ENCODE measurements around the gene JAZF1.
"Not testable (repeated sequence)": the region's sequence is repeated elsewhere in the genome, so short reads cannot be mapped to it uniquely, and the experiment has no call there.

JAZF1 gene

GRCh38 chr7:27860800-27861199 is 319.8 kb downstream of the JAZF1 start:
- DNase-seq, result peak in 1 of 2 donors; percentile 4

GRCh38 chr7:27856703-27857485 is 323.7 kb downstream of the JAZF1 start:
- not testable (repeated sequence) for DNase-seq

DNA sequence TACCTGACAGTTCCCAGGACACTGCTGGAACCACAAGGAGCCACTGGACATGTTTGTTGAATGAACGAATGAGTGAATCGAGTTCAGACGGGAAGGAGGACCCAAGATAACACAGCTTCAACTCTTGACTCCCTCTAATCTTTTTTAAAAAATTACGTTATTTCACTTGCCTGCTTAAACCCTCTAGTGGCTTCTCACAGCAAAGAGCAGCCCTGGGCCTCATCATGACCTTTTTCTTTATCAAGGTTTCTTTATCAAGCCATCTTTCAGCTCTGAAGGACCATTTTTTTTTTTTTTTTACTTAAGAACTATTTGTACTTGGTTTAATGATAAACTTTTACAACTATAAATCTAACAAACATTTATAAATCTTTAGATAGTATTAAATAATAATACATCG is 330.1 kb downstream of the JAZF1 start:
- DNase-seq, result no peak

DNA sequence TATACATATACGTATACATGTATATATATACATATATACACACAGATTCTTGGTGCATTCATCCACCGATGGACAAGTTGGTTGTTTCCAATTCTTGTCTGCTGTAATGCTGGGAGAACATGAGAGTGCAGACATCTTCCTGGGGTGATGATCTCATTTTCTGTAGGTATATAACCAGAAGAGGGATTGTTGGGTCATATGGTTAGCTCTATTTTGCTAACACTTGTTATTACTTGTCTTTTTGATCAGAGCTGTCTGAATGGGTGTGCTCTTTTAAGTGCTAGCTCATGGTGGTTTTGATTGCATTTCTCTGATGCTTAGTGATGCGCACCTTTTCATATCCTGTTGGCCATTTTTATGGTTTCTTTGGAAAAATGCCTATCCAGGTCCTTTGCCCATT is 334.2 kb downstream of the JAZF1 start:
- DNase-seq, result no peak

GRCh38 chr7:27843584-27844305 is 336.9 kb downstream of the JAZF1 start:
- no peak for DNase-seq

DNA sequence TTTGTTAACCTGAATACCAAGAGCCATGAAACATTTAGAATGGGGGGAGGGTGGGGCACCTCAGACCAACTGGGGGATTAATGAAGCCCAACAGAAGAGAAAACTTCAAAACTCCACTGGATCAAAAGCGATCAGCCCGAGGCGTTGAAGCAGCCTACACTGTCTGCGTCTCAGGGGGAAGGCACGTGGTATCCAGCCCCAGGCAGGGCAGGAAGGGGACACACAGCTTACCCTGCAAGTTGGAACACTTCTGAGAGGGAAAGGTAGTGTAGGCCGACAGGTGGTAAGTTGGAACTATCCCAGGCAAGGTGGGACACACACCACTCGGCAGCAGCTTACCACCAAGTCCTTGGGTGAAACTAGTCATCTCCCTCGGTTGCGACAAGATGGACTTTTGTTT is 337.7 kb downstream of the JAZF1 start:
- no peak for DNase-seq

DNA sequence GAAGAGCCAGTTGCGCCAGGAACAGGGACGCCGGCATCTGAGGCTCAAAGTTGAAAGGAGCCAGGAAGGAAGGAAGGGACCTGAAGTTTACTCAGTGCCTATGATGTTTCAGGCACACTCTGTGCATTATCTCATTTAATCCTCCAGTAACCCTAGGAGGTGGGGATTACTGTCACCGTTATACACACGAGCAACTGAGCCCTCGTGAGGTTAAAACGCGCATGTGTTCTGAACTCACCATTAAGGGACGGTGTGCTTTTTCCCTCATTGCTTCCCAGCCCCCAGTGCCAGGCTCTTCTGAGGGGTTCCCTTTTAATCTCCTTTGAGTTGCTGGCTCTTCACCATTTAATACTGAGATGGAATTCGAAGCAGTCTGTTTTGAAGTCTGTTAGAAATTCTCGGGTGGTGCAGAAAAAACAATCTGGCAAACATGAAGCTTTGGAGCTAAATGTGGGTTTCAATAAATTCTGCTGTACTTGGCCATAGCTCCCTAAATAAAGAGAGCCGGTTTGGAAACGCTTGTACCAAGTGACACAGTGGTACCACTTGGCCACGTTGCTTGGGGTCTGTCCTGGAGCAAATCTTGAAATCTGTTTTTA is 338.4 kb downstream of the JAZF1 start:
- no peak for DNase-seq

DNA sequence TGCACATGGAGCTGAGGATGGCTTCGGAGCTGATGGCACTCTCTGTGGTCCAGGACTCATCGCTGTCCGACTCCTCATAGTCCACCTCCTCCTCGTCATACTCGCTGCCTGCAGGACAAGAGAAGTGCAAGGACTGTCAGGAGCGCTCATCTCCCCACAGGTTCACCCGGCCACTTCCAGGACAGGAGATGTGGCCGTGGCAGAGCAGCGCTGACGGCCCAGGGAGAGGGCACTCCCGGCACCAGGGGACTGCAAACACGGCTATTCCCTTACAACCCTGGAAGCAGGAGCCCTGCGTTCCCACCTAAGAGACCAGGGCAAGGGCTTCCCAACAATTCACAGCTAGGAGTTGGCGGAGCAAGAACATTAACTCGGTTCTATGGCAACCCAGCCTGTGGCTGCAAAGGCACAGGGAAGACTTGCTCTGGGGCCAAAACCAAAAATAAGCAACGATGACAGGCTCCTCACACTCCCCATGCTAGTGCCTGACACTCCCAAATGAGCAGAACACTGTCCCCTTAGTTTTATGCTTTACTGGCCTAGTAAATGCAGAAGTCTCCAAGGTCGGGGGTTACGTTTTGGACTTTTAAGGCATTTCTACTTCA is 339.7 kb downstream of the JAZF1 start:
- DNase-seq, result no peak

DNA sequence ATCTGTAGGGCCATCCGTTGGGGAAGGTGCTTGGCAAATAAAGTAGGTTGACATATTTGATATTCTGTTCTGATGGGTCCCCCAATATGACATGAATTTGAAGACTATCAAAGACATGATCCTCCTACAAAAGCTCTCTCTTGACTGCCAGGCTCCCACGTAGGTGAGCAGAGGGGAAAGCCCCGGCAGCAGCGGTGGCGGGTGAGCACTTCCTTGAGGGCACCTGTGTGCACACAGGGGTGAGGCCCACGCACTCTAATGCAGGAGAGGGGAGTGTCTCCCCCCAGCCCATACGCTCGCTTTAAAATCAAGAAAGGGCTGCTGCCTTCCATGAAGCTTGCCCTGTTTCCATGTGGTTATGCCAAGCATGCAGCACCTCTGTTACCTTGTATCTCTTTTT is 340.3 kb downstream of the JAZF1 start:
- peak; percentile 22 to 31 for DNase-seq

DNA sequence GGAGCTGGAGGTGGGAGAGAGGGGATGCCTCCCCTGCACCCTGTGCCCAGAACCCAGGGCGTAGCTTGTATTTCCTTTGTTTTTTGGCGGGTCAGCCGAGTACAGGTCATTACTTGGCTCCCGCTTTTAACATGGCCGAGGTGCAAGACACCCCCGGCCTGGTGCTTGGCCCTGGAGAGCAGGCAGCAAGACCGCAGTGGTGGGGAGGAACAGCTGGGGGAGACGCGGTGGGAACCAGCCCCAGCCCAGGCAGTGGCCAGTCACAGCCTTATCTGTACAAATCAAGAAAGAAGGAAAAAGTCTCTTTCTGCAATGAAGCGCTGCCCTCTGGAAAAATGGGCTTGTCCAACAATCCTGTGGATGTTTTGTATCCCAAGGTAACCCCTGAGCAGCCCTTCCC is 341.5 kb downstream of the JAZF1 start:
- DNase-seq, result no peak

DNA sequence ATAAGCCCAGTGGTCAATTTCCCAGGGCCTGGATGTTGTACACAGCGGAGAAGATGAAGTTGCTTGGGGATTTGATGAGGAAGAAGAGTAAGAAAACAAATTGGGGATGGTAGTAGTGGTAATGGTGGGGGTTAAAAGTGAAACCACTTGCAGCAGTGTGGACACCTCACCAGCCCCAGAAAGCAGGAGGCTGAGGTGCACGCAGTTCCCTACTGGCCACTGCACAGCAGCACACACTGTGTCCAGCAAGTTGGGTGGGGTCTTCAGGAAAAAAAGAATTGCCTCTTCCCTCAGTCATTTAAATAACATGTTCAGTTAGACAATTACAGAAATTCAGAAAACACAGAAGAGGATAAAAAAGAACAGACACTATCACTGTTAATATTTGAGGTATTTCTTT is 344.1 kb downstream of the JAZF1 start:
- no peak for DNase-seq

GRCh38 chr7:27835376-27835775 is 345.2 kb downstream of the JAZF1 start:
- DNase-seq, result no peak

- DNase-seq, result no peak
Measured at GRCh38 chr7:27834179-27834921, 346.2 kb downstream of the JAZF1 start.

DNA sequence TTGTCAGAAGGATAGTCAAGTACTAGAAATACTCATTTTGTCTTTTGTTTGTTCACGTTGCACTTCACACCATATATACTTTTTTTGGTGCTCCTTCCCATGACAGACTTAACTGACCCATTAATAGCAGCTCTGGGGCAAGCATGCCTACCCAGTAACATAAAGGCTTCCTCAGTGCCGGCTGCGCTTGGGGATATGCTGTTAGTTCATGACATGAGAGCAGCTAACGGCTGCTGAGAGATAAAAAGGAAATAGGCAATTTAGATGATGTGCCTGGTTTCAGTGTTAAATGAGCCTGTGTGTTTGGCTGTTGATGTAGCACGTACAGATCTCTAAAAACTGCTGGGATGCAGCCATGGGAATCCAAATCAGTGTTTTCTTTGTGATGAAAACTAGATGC is 354.2 kb downstream of the JAZF1 start:
- no peak for DNase-seq

GRCh38 chr7:27825891-27826290 is 354.7 kb downstream of the JAZF1 start:
- DNase-seq, result no peak

DNA sequence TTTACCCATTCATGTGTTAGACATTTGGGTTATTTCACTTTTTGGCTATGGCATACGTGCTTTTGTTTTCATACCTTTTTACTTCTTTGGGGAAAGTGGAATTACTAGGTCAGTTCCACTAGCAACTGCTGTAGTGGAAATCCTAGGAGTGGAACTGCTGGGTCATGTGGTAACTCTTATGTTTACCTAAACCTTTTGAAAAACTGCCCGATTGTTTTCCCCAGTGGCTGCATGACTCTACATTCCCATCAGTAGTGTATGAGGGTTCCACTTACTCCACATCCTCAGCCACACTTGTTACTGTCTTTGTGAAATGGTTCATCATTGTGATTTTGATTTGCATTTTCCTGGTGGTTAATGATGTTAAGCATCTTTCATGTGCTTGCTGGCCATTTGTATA is 358.4 kb downstream of the JAZF1 start:
- DNase-seq, result no peak

DNA sequence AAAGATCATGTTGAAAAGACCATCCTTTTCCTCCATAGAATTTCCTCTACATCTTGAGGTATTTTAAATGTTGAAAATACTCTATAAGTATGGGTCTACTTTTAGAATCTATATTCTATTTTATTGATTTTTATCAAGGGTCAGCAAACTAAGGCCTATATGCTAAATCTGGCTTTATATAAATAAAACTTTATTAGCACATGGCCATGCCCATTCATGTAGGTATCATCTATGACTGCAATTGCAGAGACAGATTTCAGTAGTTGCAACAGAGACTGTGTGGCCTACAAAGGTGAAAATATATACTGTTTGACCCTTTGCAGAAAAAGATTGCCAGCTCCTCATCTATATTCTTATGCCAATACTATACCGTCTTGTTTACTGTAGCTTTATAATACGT is 367.9 kb downstream of the JAZF1 start:
- DNase-seq, result no peak

GRCh38 chr7:27810186-27810585 is 370.4 kb downstream of the JAZF1 start:
- no peak for DNase-seq

DNA sequence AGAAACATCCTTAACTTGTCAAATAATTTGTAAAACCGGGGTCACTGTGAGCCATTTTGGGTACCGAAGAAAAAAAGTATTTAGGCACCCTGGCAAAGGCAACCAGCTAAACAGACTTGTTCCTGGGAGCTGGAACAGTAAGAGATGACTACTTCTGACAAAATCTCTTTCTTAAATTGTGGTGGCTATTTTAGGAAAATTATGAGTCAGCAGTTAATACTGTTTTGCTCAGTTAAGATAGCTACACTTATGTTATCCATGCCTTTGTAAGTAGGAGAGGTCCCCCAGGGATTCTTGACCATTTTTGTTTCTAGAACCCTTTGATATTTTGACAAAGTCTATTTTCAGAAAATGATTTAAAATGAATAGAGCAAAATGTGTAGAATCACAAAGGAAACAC is 372.0 kb downstream of the JAZF1 start:
- no peak for DNase-seq

DNA sequence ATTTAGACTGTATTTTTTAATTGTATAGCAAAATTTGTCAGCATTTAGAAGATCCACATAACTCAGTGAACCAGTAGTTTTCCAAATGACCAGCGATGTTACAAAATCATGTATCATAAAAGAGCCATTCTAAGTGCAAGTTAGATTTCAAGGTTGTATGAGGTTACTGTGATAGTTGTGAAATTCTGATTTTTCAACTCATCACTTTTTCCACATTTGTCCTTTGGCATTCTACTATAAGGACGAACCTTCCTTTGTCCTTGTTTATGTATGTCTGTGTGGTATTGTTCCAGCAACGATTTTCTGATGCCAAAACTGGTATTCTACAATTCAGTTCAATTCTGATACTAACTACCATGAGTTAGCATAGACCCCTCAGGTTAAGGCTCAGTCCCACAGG is 376.5 kb downstream of the JAZF1 start:
- no peak for DNase-seq

DNA sequence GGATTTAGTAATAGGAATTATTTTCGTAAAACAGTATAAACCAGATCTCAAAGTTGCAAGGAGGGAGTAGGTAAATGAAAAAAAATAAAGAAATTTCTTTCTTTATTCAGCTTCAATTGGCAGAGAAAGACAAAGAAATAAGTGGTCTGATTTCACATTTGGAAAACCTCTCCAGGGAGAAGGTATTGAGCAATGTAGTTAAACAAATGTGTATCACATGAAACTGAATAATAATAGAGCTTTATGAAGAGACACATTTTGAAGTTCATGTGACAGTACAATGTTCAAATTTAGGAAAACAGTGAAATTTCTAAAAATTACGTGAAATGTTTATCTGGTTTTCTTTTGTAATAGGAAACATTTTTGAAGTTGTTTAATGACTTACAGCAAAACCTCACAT is 377.6 kb downstream of the JAZF1 start:
- no peak for DNase-seq

DNA sequence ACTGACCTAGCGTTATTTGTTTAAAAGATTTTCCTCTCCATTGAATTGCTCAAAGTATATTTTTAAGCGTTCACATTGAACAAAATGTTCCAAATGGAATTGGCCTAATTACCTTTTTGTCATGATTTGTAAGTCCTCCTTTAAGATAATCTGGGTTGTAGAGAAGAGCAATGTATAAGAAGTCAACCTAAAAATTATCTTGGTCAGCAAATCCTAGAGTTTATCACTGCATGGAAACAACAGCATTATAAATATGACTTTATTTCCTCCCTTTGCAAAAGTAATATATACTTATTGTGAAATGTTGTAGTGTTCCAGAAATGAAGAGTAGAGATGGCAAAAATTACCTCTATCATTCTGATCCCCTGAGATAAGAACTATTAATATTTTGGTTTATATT is 381.4 kb downstream of the JAZF1 start:
- no peak for DNase-seq

- no peak for DNase-seq
Measured at GRCh38 chr7:27795977-27796376, 384.6 kb downstream of the JAZF1 start.
